Astrocyte of the cerebellum (primary cell): ENCODE measurements around the gene BAIAP3.

Experiments
- DNase-seq: peaks from one replicate; pipeline ENCODE4 v3.0.0-alpha.2; 2011; ENCODE audit warnings: low read depth
- H3K4me3 ChIP-seq: 2 replicates; pipeline ENCODE4 v1.5.1; 2011; ENCODE audit warnings: mild to moderate bottlenecking, low read depth, low read length, moderate library complexity
- CTCF ChIP-seq: IDR thresholded peaks from 2 replicates; pipeline ENCODE4 v1.5.1; 2012; ENCODE audit warnings: low read length, low read depth, moderate library complexity, mild to moderate bottlenecking; ENCODE audit errors: missing control alignments
- in situ Hi-C: cut with HindIII; loops from 2 replicates; pipeline ENCODE4 v1.10.0; 2017; ENCODE audit warnings: low sequenced_read_pairs

BAIAP3 gene

GRCh38 chr16:1393613-1394176 is 60.2 kb downstream of the BAIAP3 start:
- no peak overlapping the region for H3K4me3 ChIP-seq
- DNase-seq, result no peak
- no peak for TF ChIP-seq CTCF
- in situ Hi-C loops, result loop anchor here (25.0 kb wide), 2 partner anchors 94 to 106 kb away; partner anchors contain the start of genes CLCN7, PTX4 and TELO2

- no peak for DNase-seq
- in situ Hi-C loops, result loop anchor here (25.0 kb wide), 2 partner anchors 93 to 107 kb away; partner anchors contain the start of genes CLCN7, PTX4 and TELO2
- TF ChIP-seq CTCF, result no peak
- H3K4me3 ChIP-seq, result no peak overlapping the region
These were observed 61.0 kb downstream of the BAIAP3 start for GRCh38 chr16:1394367-1394951.

- in situ Hi-C loops, result loop anchor here (25.0 kb wide), 2 partner anchors 92 to 108 kb away; partner anchors contain the start of genes CLCN7, PTX4 and TELO2
- no peak for DNase-seq
- no peak overlapping the region for H3K4me3 ChIP-seq
- TF ChIP-seq CTCF, result no peak
These were observed 62.1 kb downstream of the BAIAP3 start for GRCh38 chr16:1395444-1396031.

- no peak for DNase-seq
These were observed 64.3 kb downstream of the BAIAP3 start for GRCh38 chr16:1397779-1398178.

GRCh38 chr16:1398351-1398750 is 64.9 kb downstream of the BAIAP3 start:
- H3K4me3 ChIP-seq, result no peak overlapping the region
- in situ Hi-C loops, result loop anchor here (25.0 kb wide), 2 partner anchors 89 to 111 kb away; partner anchors contain the start of genes CLCN7, PTX4 and TELO2
- DNase-seq, result no peak
- TF ChIP-seq CTCF, result no peak

More at GRCh38 chr16:1397779-1398178, 64.3 kb downstream of the BAIAP3 start:
- TF ChIP-seq CTCF, result no peak
- H3K4me3 ChIP-seq, result no peak overlapping the region
- in situ Hi-C loops, result loop anchor here (25.0 kb wide), 2 partner anchors 90 to 110 kb away; partner anchors contain the start of genes CLCN7, PTX4 and TELO2
